Fibroblast of the aortic adventitia (primary cell): ENCODE results near the gene DYNC1I1. TPM values are rescaled to one million over a fixed set of nuclear protein-coding genes. Genes with fewer than 3 reads are reported as not detected.
A peak's percentile ranks its signal among the peaks of the same experiment; 100 is the strongest.

Experiments
- DNase-seq: peaks from one replicate; pipeline ENCODE4 v3.0.0-alpha.2; 2010; ENCODE audit warnings: low read depth
- H3K4me3 ChIP-seq: 2 replicates; pipeline ENCODE4 v1.5.1; 2011; ENCODE audit warnings: low read depth, mild to moderate bottlenecking, control low read depth, low read length, moderate library complexity
- total RNA-seq: library from RNA; depleted of rRNA; stranded (reverse); fragments of >200 nt; gene quantifications from 2 replicates; pipeline ENCODE4 v1.2.3, GENCODE V29; 2012; ENCODE audit warnings: low replicate concordance
- TF ChIP-seq, protein P1 (sequence below): IDR thresholded peaks from 2 replicates; pipeline ENCODE4 v1.5.1; 2011; ENCODE audit warnings: mild to moderate bottlenecking, low read length, control low read depth, inconsistent platforms; ENCODE audit not compliant: insufficient read depth

Gene DYNC1I1
- total RNA-seq, 1 donor, result 0.54 TPM

DNA sequence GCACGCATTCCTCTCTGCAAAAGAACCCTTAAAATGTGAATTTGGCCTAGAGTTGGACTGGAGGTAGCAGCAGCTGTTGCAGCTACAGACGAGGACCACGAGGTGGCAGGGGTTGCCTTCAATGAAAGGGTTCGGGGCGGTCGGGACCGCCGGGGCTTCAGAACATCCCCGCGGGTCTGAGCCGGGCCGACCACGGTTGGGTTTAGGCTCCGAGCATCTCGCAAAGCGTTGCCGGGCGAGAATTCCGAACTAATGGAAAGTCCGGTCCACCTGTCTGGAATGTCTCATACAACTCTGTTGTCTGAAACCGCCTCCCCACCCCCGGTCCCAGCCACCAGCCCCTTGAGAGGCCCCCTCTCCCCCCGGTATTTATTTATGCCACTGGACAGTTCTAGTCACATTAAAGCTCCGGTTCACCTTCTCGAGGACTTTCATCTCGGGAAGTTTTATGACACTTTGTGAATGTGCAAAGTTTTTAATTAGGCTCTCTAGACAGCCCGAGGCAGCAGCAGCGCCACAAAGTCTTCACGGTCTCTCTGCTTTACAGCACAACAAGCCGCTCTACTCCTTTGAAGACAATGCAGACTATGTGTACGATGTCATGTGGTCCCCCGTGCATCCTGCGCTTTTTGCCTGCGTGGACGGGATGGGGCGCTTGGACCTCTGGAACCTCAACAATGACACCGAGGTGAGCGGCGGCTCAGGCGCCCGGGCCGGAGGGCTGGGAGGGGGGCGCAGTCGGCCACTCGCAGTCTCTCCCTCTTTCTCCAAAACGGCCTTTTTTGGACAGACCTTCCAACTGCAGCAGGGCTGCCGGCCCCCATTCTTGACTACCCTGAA, 303.4 kb downstream of the DYNC1I1 start:
- TF ChIP-seq, protein P1, sequence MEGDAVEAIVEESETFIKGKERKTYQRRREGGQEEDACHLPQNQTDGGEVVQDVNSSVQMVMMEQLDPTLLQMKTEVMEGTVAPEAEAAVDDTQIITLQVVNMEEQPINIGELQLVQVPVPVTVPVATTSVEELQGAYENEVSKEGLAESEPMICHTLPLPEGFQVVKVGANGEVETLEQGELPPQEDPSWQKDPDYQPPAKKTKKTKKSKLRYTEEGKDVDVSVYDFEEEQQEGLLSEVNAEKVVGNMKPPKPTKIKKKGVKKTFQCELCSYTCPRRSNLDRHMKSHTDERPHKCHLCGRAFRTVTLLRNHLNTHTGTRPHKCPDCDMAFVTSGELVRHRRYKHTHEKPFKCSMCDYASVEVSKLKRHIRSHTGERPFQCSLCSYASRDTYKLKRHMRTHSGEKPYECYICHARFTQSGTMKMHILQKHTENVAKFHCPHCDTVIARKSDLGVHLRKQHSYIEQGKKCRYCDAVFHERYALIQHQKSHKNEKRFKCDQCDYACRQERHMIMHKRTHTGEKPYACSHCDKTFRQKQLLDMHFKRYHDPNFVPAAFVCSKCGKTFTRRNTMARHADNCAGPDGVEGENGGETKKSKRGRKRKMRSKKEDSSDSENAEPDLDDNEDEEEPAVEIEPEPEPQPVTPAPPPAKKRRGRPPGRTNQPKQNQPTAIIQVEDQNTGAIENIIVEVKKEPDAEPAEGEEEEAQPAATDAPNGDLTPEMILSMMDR, result peak; percentile 95
- H3K4me3 ChIP-seq, result peak overlapping the region; percentile 68
- DNase-seq, result peak; percentile 67

- TF ChIP-seq, protein P1, result no peak
- DNase-seq, result no peak
Observed at GRCh38 chr7:96076350-96076707, 304.0 kb downstream of the DYNC1I1 start.

GRCh38 chr7:96080027-96080426, 307.7 kb downstream of the DYNC1I1 start:
- no peak overlapping the region for H3K4me3 ChIP-seq
- TF ChIP-seq, protein P1, result no peak
- DNase-seq, result no peak

More at GRCh38 chr7:96076350-96076707, 304.0 kb downstream of the DYNC1I1 start:
- peak overlapping the region; percentile 68 for H3K4me3 ChIP-seq

GRCh38 chr7:96084881-96085553, 312.7 kb downstream of the DYNC1I1 start:
- peak; percentile 66 for DNase-seq
- TF ChIP-seq, protein P1, result no peak
- no peak overlapping the region for H3K4me3 ChIP-seq

GRCh38 chr7:96085953-96086352, 313.6 kb downstream of the DYNC1I1 start:
- TF ChIP-seq, protein P1, result no peak
- no peak for DNase-seq
- no peak overlapping the region for H3K4me3 ChIP-seq

- TF ChIP-seq, protein P1, result no peak
- DNase-seq, result peak; percentile 8
Observed at GRCh38 chr7:96088579-96088978, 316.2 kb downstream of the DYNC1I1 start.

More at GRCh38 chr7:96088579-96088978, 316.2 kb downstream of the DYNC1I1 start:
- H3K4me3 ChIP-seq, result no peak overlapping the region
